ENCODE measurements around the gene APPL2. TPM values are rescaled to one million over a fixed set of nuclear protein-coding genes. Genes with fewer than 3 reads are reported as not detected.

The APPL2 gene
- polyA plus RNA-seq, 1 experiment: 50.1 TPM

GRCh38 chr12:105267711-105268110 lies 31.7 kb upstream of the APPL2 start:
- no peak for TF ChIP-seq CTCF (IDR thresholded peaks at IDR 0.05; ENCODE audit: low read depth, low read length)
- POLR2A ChIA-PET: interaction anchor here (0.8 kb wide), 1 partner anchor 104 kb away, joined by 3 read pairs; no protein-coding TSS in a partner anchor
- DNase-seq (ENCODE audit: low read depth, low spot score): no peak
- H3K4me3 ChIP-seq (ENCODE audit: low read depth, low read length): no peak overlapping the region
- H3K27me3 ChIP-seq (ENCODE audit: control insufficient read depth, insufficient read depth, low read length): no peaks in the 10 kb centered on the region
- CTCF ChIA-PET: no interaction called here
- no peak overlapping the region for H3K27ac ChIP-seq (ENCODE audit: low read depth, low read length)
- H3K9me3 ChIP-seq (ENCODE audit: control insufficient read depth, insufficient read depth, low read length): no peaks in the 10 kb centered on the region

GRCh38 chr12:105264771-105265170 lies 28.8 kb upstream of the APPL2 start:
- Histone ChIP-seq H3K27ac (ENCODE audit: low read depth, low read length) (no peak overlapping the region), H3K9me3 (ENCODE audit: control insufficient read depth, insufficient read depth, low read length) (no peaks in the 10 kb centered on the region), H3K27me3 (ENCODE audit: control insufficient read depth, insufficient read depth, low read length) (no peaks in the 10 kb centered on the region), H3K4me3 (ENCODE audit: low read depth, low read length) (no peak overlapping the region)
- ChIA-PET CTCF (no interaction called here), POLR2A (no interaction called here)
- TF ChIP-seq CTCF (IDR thresholded peaks at IDR 0.05; ENCODE audit: low read depth, low read length): no peak
- DNase-seq (ENCODE audit: low read depth, low spot score): no peak

GRCh38 chr12:105262461-105263184 lies 26.6 kb upstream of the APPL2 start:
- ChIA-PET POLR2A (no interaction called here), CTCF (no interaction called here)
- Histone ChIP-seq H3K4me3 (ENCODE audit: low read depth, low read length) (no peak overlapping the region), H3K27ac (ENCODE audit: low read depth, low read length) (no peak overlapping the region), H3K27me3 (ENCODE audit: control insufficient read depth, insufficient read depth, low read length) (no peaks in the 10 kb centered on the region), H3K9me3 (ENCODE audit: control insufficient read depth, insufficient read depth, low read length) (no peaks in the 10 kb centered on the region)
- no peak for TF ChIP-seq CTCF (IDR thresholded peaks at IDR 0.05; ENCODE audit: low read depth, low read length)
- no peak for DNase-seq (ENCODE audit: low read depth, low spot score)

GRCh38 chr12:105261010-105261409 lies 25.0 kb upstream of the APPL2 start:
- CTCF ChIA-PET: no interaction called here
- POLR2A ChIA-PET: no interaction called here
- Histone ChIP-seq H3K9me3 (ENCODE audit: control insufficient read depth, insufficient read depth, low read length) (no peaks in the 10 kb centered on the region), H3K27ac (ENCODE audit: low read depth, low read length) (no peak overlapping the region), H3K27me3 (ENCODE audit: control insufficient read depth, insufficient read depth, low read length) (no peaks in the 10 kb centered on the region), H3K4me3 (ENCODE audit: low read depth, low read length) (no peak overlapping the region)
- DNase-seq (ENCODE audit: low read depth, low spot score): no peak
- no peak for TF ChIP-seq CTCF (IDR thresholded peaks at IDR 0.05; ENCODE audit: low read depth, low read length)

GRCh38 chr12:105259226-105259625 lies 23.3 kb upstream of the APPL2 start:
- Histone ChIP-seq H3K27me3 (ENCODE audit: control insufficient read depth, insufficient read depth, low read length) (no peaks in the 10 kb centered on the region), H3K4me3 (ENCODE audit: low read depth, low read length) (no peak overlapping the region), H3K27ac (ENCODE audit: low read depth, low read length) (no peak overlapping the region), H3K9me3 (ENCODE audit: control insufficient read depth, insufficient read depth, low read length) (no peaks in the 10 kb centered on the region)
- no peak for DNase-seq (ENCODE audit: low read depth, low spot score)
- POLR2A ChIA-PET: no interaction called here
- TF ChIP-seq CTCF (IDR thresholded peaks at IDR 0.05; ENCODE audit: low read depth, low read length): no peak
- CTCF ChIA-PET: no interaction called here

Measured in AG04450 (cell line).